ENCODE results near the gene LMBR1. TPM values are rescaled to one million over a fixed set of nuclear protein-coding genes. Genes with fewer than 3 reads are reported as not detected.
"Not testable (repeated sequence)": the region's sequence is repeated elsewhere in the genome, so short reads cannot be mapped to it uniquely, and the experiment has no call there.

The LMBR1 gene
- total RNA-seq, 1 donor from 2014 or later, result 49.7 TPM

- Histone ChIP-seq H3K9me3 (ENCODE audit: insufficient read depth, low read depth, low read length) (no peaks in the 10 kb centered on the region), H3K4me2 (ENCODE audit: low read length) (no peak overlapping the region), H3K36me3 (ENCODE audit: insufficient read depth, low read length) (no peaks in the 10 kb centered on the region), H3K79me2 (ENCODE audit: insufficient read depth, low read length) (peaks cover 8% of the 10 kb centered on the region), H3K4me3 (ENCODE audit: insufficient read depth, low read depth, low read length) (no peak overlapping the region), H4K20me1 (ENCODE audit: insufficient read depth, low read length) (no peaks in the 10 kb centered on the region), H3K9ac (ENCODE audit: low read length) (no peak overlapping the region), H3K27ac (ENCODE audit: low read depth, low read length) (no peak overlapping the region), H3K4me1 (ENCODE audit: insufficient read depth, low read length) (no peaks in the 10 kb centered on the region), H3K27me3 (ENCODE audit: insufficient read depth, low read length) (no peaks in the 10 kb centered on the region), H2AFZ (ENCODE audit: low read depth, low read length) (no peak overlapping the region)
- no peaks in the 10 kb centered on the region for H3K4me1 Mint-ChIP-seq (ENCODE audit: low read depth, unreplicated experiment)
- no peak for DNase-seq (ENCODE audit: low read depth)
- FAIRE-seq, result no peak
- no peak overlapping the region for H3K27ac Mint-ChIP-seq (ENCODE audit: unreplicated experiment)
- H3K27me3 Mint-ChIP-seq (ENCODE audit: low read depth, unreplicated experiment), result no peaks in the 10 kb centered on the region
- no peak for TF ChIP-seq CTCF (IDR thresholded peaks at IDR 0.05; ENCODE audit: insufficient read depth, low read depth, low read length)
- TF ChIP-seq EZH2 (IDR thresholded peaks at IDR 0.05; ENCODE audit: insufficient read depth, low read length), result no peak
- no peak overlapping the region for H3K4me3 Mint-ChIP-seq (ENCODE audit: unreplicated experiment)
- peaks cover 14% of the 10 kb centered on the region for H3K9me3 Mint-ChIP-seq (ENCODE audit: unreplicated experiment)
- H3K36me3 Mint-ChIP-seq (ENCODE audit: low read depth, unreplicated experiment), result peaks cover 20% of the 10 kb centered on the region
These were observed 27.5 kb downstream of the LMBR1 start for GRCh38 chr7:156865493-156865892.

GRCh38 chr7:156862022-156862421 lies 31.0 kb downstream of the LMBR1 start:
- FAIRE-seq, result not testable (repeated sequence)
- peaks cover 25% of the 10 kb centered on the region for H3K9me3 Mint-ChIP-seq (ENCODE audit: unreplicated experiment)

GRCh38 chr7:156861212-156861611 lies 31.8 kb downstream of the LMBR1 start:
- no peaks in the 10 kb centered on the region for H3K4me1 ChIP-seq (ENCODE audit: insufficient read depth, low read length)
- H3K4me2 ChIP-seq (ENCODE audit: low read length), result no peak overlapping the region
- TF ChIP-seq EZH2 (IDR thresholded peaks at IDR 0.05; ENCODE audit: insufficient read depth, low read length) (no peak), CTCF (IDR thresholded peaks at IDR 0.05; ENCODE audit: insufficient read depth, low read depth, low read length) (no peak)
- H3K4me3 Mint-ChIP-seq (ENCODE audit: unreplicated experiment), result no peak overlapping the region
- H2AFZ ChIP-seq (ENCODE audit: low read depth, low read length), result no peak overlapping the region
- H3K36me3 ChIP-seq (ENCODE audit: insufficient read depth, low read length), result no peaks in the 10 kb centered on the region
- no peak overlapping the region for H3K4me3 ChIP-seq (ENCODE audit: insufficient read depth, low read depth, low read length)
- no peak for FAIRE-seq
- no peaks in the 10 kb centered on the region for H3K9me3 ChIP-seq (ENCODE audit: insufficient read depth, low read depth, low read length)
- no peak overlapping the region for H3K27ac ChIP-seq (ENCODE audit: low read depth, low read length)
- no peaks in the 10 kb centered on the region for H4K20me1 ChIP-seq (ENCODE audit: insufficient read depth, low read length)
- H3K9ac ChIP-seq (ENCODE audit: low read length), result no peak overlapping the region
- peaks cover 35% of the 10 kb centered on the region for H3K36me3 Mint-ChIP-seq (ENCODE audit: low read depth, unreplicated experiment)
- H3K27me3 ChIP-seq (ENCODE audit: insufficient read depth, low read length), result no peaks in the 10 kb centered on the region
- no peak overlapping the region for H3K27ac Mint-ChIP-seq (ENCODE audit: unreplicated experiment)
- H3K79me2 ChIP-seq (ENCODE audit: insufficient read depth, low read length), result peaks cover 14% of the 10 kb centered on the region
- no peaks in the 10 kb centered on the region for H3K4me1 Mint-ChIP-seq (ENCODE audit: low read depth, unreplicated experiment)
- no peaks in the 10 kb centered on the region for H3K27me3 Mint-ChIP-seq (ENCODE audit: low read depth, unreplicated experiment)
- no peak for DNase-seq (ENCODE audit: low read depth)
- peaks cover 25% of the 10 kb centered on the region for H3K9me3 Mint-ChIP-seq (ENCODE audit: unreplicated experiment)

More at GRCh38 chr7:156862022-156862421, 31.0 kb downstream of the LMBR1 start:
- not testable (repeated sequence) for H3K27ac ChIP-seq (ENCODE audit: low read depth, low read length); H3K4me1 ChIP-seq (ENCODE audit: insufficient read depth, low read length); H3K27me3 Mint-ChIP-seq (ENCODE audit: low read depth, unreplicated experiment); H3K36me3 ChIP-seq (ENCODE audit: insufficient read depth, low read length); DNase-seq (ENCODE audit: low read depth); H3K27me3 ChIP-seq (ENCODE audit: insufficient read depth, low read length); H3K4me1 Mint-ChIP-seq (ENCODE audit: low read depth, unreplicated experiment); H4K20me1 ChIP-seq (ENCODE audit: insufficient read depth, low read length); H3K4me3 ChIP-seq (ENCODE audit: insufficient read depth, low read depth, low read length); H3K4me2 ChIP-seq (ENCODE audit: low read length); H3K9me3 ChIP-seq (ENCODE audit: insufficient read depth, low read depth, low read length); H3K79me2 ChIP-seq (ENCODE audit: insufficient read depth, low read length); H2AFZ ChIP-seq (ENCODE audit: low read depth, low read length); H3K27ac Mint-ChIP-seq (ENCODE audit: unreplicated experiment); H3K4me3 Mint-ChIP-seq (ENCODE audit: unreplicated experiment); H3K9ac ChIP-seq (ENCODE audit: low read length)
- peaks cover 35% of the 10 kb centered on the region for H3K36me3 Mint-ChIP-seq (ENCODE audit: low read depth, unreplicated experiment)

GRCh38 chr7:156860099-156860498 lies 32.9 kb downstream of the LMBR1 start:
- H3K4me3 Mint-ChIP-seq (ENCODE audit: unreplicated experiment); H3K36me3 ChIP-seq (ENCODE audit: insufficient read depth, low read length); H3K4me1 Mint-ChIP-seq (ENCODE audit: low read depth, unreplicated experiment); H3K27me3 Mint-ChIP-seq (ENCODE audit: low read depth, unreplicated experiment); H2AFZ ChIP-seq (ENCODE audit: low read depth, low read length); H3K27ac Mint-ChIP-seq (ENCODE audit: unreplicated experiment); H3K9ac ChIP-seq (ENCODE audit: low read length); H3K9me3 ChIP-seq (ENCODE audit: insufficient read depth, low read depth, low read length); H3K27ac ChIP-seq (ENCODE audit: low read depth, low read length); H4K20me1 ChIP-seq (ENCODE audit: insufficient read depth, low read length); H3K4me3 ChIP-seq (ENCODE audit: insufficient read depth, low read depth, low read length); H3K4me2 ChIP-seq (ENCODE audit: low read length); DNase-seq (ENCODE audit: low read depth); H3K4me1 ChIP-seq (ENCODE audit: insufficient read depth, low read length); H3K27me3 ChIP-seq (ENCODE audit: insufficient read depth, low read length); FAIRE-seq: not testable (repeated sequence)
- H3K9me3 Mint-ChIP-seq (ENCODE audit: unreplicated experiment), result peaks cover 27% of the 10 kb centered on the region
- H3K79me2 ChIP-seq (ENCODE audit: insufficient read depth, low read length), result peaks cover 19% of the 10 kb centered on the region
- H3K36me3 Mint-ChIP-seq (ENCODE audit: low read depth, unreplicated experiment), result peaks cover 35% of the 10 kb centered on the region

All from astrocyte (in vitro differentiated cells and primary cell).